Measurements from ENCODE around the gene COL12A1.

COL12A1 gene

GRCh38 chr6:75102301-75102700, 103.6 kb downstream of the COL12A1 start:
- H3K4me1 Mint-ChIP-seq (ENCODE audit: low read depth) = no peaks in the 10 kb centered on the region
- no peaks in the 10 kb centered on the region for H3K27me3 Mint-ChIP-seq
- intact Hi-C loops (cut with micrococcal nuclease) = no loop called here
- no peaks in the 10 kb centered on the region for H3K9me3 Mint-ChIP-seq
- H3K27ac Mint-ChIP-seq = no peak overlapping the region
- no peaks in the 10 kb centered on the region for H3K36me3 Mint-ChIP-seq (ENCODE audit: low read depth)
- H3K4me3 Mint-ChIP-seq = no peak overlapping the region

DNA sequence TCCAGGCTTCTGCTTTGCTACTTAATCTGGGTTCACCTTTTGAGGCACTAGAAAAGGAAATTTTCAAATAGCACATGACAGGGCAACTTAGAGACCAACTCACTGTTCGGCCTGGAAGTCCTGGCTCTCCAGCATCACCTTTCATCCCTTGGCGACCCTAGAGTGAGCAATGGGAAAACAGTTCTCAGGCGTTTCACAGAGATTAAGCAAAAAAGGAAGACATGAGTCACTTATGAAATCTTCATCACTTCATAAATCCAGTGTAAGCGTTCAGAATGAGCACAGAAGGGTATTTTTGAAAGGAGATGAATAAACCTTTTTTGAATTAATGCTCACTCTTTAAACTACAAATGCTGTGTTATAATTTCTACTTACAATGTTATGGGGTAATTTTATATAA, 104.0 kb downstream of the COL12A1 start:
- intact Hi-C loops (cut with micrococcal nuclease) = no loop called here
- no peak overlapping the region for H3K4me3 Mint-ChIP-seq
- no peak overlapping the region for H3K27ac Mint-ChIP-seq
- no peaks in the 10 kb centered on the region for H3K27me3 Mint-ChIP-seq
- H3K36me3 Mint-ChIP-seq (ENCODE audit: low read depth) = no peaks in the 10 kb centered on the region
- no peaks in the 10 kb centered on the region for H3K4me1 Mint-ChIP-seq (ENCODE audit: low read depth)
- H3K9me3 Mint-ChIP-seq = no peaks in the 10 kb centered on the region

- no peaks in the 10 kb centered on the region for H3K27me3 Mint-ChIP-seq
- intact Hi-C loops (cut with micrococcal nuclease) = no loop called here
- H3K4me3 Mint-ChIP-seq = no peak overlapping the region
- no peaks in the 10 kb centered on the region for H3K9me3 Mint-ChIP-seq
- H3K4me1 Mint-ChIP-seq (ENCODE audit: low read depth) = no peaks in the 10 kb centered on the region
- no peaks in the 10 kb centered on the region for H3K36me3 Mint-ChIP-seq (ENCODE audit: low read depth)
- H3K27ac Mint-ChIP-seq = no peak overlapping the region
Measured at GRCh38 chr6:75098709-75099108, 107.1 kb downstream of the COL12A1 start.

- Mint-ChIP-seq H3K4me1 (ENCODE audit: low read depth) (no peaks in the 10 kb centered on the region), H3K4me3 (no peak overlapping the region), H3K36me3 (ENCODE audit: low read depth) (no peaks in the 10 kb centered on the region), H3K27ac (no peak overlapping the region), H3K9me3 (no peaks in the 10 kb centered on the region), H3K27me3 (no peaks in the 10 kb centered on the region)
- intact Hi-C loops (cut with micrococcal nuclease) = no loop called here
Measured at GRCh38 chr6:75096966-75097365, 108.9 kb downstream of the COL12A1 start.

- Mint-ChIP-seq H3K27me3 (no peaks in the 10 kb centered on the region), H3K27ac (no peak overlapping the region), H3K4me1 (ENCODE audit: low read depth) (no peaks in the 10 kb centered on the region), H3K4me3 (no peak overlapping the region), H3K9me3 (no peaks in the 10 kb centered on the region), H3K36me3 (ENCODE audit: low read depth) (no peaks in the 10 kb centered on the region)
- intact Hi-C loops (cut with micrococcal nuclease) = no loop called here
Measured at GRCh38 chr6:75094614-75095200, 111.1 kb downstream of the COL12A1 start.

DNA sequence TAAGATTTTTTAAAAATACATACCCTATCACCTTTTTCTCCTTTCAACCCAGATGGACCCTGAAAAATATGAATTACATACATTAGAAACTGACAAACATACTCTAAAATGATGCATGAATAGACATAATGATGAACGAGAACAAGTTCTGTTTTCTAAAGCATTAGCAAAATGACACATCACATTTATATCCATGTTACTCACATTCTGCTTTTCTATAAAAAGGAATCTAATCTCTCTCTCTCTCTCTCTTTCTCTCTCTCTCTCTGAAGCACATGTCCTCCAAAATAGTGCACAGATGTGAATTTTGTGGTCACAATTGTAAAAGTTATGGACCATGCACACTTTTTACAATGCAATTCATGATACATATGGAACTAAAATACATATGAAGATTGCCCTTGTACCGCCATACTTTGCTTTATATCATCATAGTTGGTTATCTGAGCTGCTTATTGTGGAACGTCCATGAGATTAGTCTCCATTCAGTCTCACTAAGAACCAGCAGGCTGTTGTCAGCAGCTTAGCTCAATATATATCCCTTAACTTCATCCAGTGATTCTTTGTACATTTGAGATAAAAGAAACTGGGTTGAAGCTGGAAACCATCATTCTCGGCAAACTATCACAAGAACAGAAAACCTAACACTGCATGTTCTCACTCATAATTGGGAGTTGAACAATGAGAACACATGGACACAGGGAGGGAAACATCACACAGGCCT, 114.2 kb downstream of the COL12A1 start:
- no peaks in the 10 kb centered on the region for H3K36me3 Mint-ChIP-seq (ENCODE audit: low read depth)
- intact Hi-C loops (cut with micrococcal nuclease) = no loop called here
- no peaks in the 10 kb centered on the region for H3K27me3 Mint-ChIP-seq
- H3K27ac Mint-ChIP-seq = no peak overlapping the region
- H3K4me1 Mint-ChIP-seq (ENCODE audit: low read depth) = no peaks in the 10 kb centered on the region
- no peak overlapping the region for H3K4me3 Mint-ChIP-seq
- H3K9me3 Mint-ChIP-seq = no peaks in the 10 kb centered on the region

GRCh38 chr6:75090576-75090975, 115.3 kb downstream of the COL12A1 start:
- Mint-ChIP-seq H3K27me3 (peaks cover 3% of the 10 kb centered on the region), H3K4me3 (no peak overlapping the region), H3K4me1 (ENCODE audit: low read depth) (no peaks in the 10 kb centered on the region), H3K36me3 (ENCODE audit: low read depth) (no peaks in the 10 kb centered on the region), H3K9me3 (no peaks in the 10 kb centered on the region), H3K27ac (no peak overlapping the region)
- intact Hi-C loops (cut with micrococcal nuclease) = no loop called here

- H3K36me3 Mint-ChIP-seq (ENCODE audit: low read depth) = no peaks in the 10 kb centered on the region
Measured at GRCh38 chr6:75089921-75090320, 115.9 kb downstream of the COL12A1 start.

GRCh38 chr6:75089151-75089897, 116.5 kb downstream of the COL12A1 start:
- no peaks in the 10 kb centered on the region for H3K9me3 Mint-ChIP-seq
- H3K27ac Mint-ChIP-seq = no peak overlapping the region
- no peak overlapping the region for H3K4me3 Mint-ChIP-seq
- no peaks in the 10 kb centered on the region for H3K4me1 Mint-ChIP-seq (ENCODE audit: low read depth)
- H3K36me3 Mint-ChIP-seq (ENCODE audit: low read depth) = no peaks in the 10 kb centered on the region
- H3K27me3 Mint-ChIP-seq = peaks cover 15% of the 10 kb centered on the region
- intact Hi-C loops (cut with micrococcal nuclease) = no loop called here

More at GRCh38 chr6:75089921-75090320, 115.9 kb downstream of the COL12A1 start:
- peaks cover 10% of the 10 kb centered on the region for H3K27me3 Mint-ChIP-seq
- no peak overlapping the region for H3K27ac Mint-ChIP-seq
- H3K4me1 Mint-ChIP-seq (ENCODE audit: low read depth) = no peaks in the 10 kb centered on the region
- no peaks in the 10 kb centered on the region for H3K9me3 Mint-ChIP-seq
- intact Hi-C loops (cut with micrococcal nuclease) = no loop called here
- H3K4me3 Mint-ChIP-seq = no peak overlapping the region

DNA sequence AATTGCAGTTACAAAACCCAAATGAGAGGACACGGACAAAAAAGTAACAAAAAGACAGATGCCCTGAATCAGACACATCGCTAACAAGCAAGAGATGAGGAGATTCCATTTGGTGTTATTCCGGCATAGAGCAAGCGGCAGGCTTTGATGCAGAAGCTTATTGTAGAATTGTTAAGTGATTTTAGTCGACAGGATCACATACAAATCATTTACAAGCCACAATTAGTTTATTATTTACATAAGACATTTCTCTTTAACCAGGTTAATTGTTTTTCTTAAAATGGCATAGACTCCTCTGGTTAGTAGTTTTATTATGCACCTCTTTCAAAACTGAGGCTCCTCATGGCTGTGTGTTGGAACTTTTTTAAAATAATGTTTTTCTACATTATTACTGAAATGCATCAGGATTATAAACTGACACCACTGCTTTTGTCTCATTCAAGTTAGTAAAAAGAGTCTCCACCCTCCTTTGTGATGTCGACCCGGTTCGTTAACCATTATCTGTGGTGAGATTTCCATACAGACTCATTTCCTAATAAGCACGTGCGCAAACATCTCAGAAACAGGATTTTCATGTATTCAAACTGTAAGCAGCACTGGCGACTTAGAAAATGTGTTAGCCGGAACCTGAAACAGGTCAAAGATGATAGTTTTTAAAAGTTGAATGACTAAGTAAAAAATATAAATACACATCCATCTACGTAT, 119.8 kb downstream of the COL12A1 start:
- Mint-ChIP-seq H3K4me3 (no peak overlapping the region), H3K4me1 (ENCODE audit: low read depth) (no peaks in the 10 kb centered on the region), H3K9me3 (no peaks in the 10 kb centered on the region), H3K27me3 (peaks cover 19% of the 10 kb centered on the region), H3K36me3 (ENCODE audit: low read depth) (no peaks in the 10 kb centered on the region), H3K27ac (no peak overlapping the region)
- intact Hi-C loops (cut with micrococcal nuclease) = no loop called here

- no peaks in the 10 kb centered on the region for H3K4me1 Mint-ChIP-seq (ENCODE audit: low read depth)
- no peak overlapping the region for H3K27ac Mint-ChIP-seq
- H3K9me3 Mint-ChIP-seq = no peaks in the 10 kb centered on the region
- peaks cover 19% of the 10 kb centered on the region for H3K27me3 Mint-ChIP-seq
- intact Hi-C loops (cut with micrococcal nuclease) = no loop called here
- H3K36me3 Mint-ChIP-seq (ENCODE audit: low read depth) = no peaks in the 10 kb centered on the region
- no peak overlapping the region for H3K4me3 Mint-ChIP-seq
Measured at GRCh38 chr6:75084872-75085381, 120.9 kb downstream of the COL12A1 start.

- H3K36me3 Mint-ChIP-seq (ENCODE audit: low read depth) = no peaks in the 10 kb centered on the region
- no peak overlapping the region for H3K4me3 Mint-ChIP-seq
- H3K9me3 Mint-ChIP-seq = no peaks in the 10 kb centered on the region
- intact Hi-C loops (cut with micrococcal nuclease) = no loop called here
- H3K4me1 Mint-ChIP-seq (ENCODE audit: low read depth) = no peaks in the 10 kb centered on the region
- H3K27me3 Mint-ChIP-seq = peaks cover 19% of the 10 kb centered on the region
- no peak overlapping the region for H3K27ac Mint-ChIP-seq
Measured at GRCh38 chr6:75084018-75084417, 121.8 kb downstream of the COL12A1 start.

DNA sequence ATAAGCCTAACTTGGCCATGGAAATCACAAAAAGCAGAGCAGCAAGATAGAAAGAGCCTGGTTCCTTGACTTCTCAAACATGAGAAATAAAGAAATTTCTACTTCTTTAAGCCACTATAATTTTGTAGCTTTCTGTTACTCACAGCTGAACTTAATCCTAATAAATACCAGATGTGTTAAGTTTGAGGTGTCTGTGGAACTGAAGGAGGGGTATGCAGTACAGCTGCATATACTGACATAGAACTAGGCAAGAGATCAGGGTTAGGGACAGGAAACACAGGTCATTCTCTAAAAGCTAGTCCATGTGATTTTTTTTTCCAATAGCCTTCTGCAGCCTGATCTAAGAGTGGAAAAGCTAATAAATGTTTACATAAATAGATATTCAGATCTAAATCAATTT, 123.9 kb downstream of the COL12A1 start:
- Mint-ChIP-seq H3K27ac (no peak overlapping the region), H3K27me3 (peaks cover 19% of the 10 kb centered on the region), H3K4me3 (no peak overlapping the region), H3K36me3 (ENCODE audit: low read depth) (no peaks in the 10 kb centered on the region), H3K4me1 (ENCODE audit: low read depth) (no peaks in the 10 kb centered on the region), H3K9me3 (no peaks in the 10 kb centered on the region)
- intact Hi-C loops (cut with micrococcal nuclease) = no loop called here

DNA sequence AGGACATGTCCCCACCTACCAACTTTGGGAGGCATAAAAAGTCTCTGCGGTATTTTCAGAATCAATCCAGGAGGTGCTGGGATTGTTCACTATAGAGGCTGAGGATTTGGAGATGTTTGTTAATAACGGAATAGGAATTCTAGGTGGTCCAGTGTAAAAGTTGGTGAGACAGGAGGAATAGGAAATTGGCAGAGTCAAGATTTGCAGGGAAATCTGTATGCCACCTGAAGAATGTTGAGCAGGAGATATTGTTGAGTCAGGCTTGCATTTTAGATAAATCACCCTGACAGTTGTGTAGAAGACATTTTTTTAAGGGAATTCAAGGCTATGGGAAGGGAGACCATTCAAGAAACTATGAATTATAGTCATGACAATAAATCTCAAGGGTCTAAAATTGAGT, 124.8 kb downstream of the COL12A1 start:
- Mint-ChIP-seq H3K9me3 (no peaks in the 10 kb centered on the region), H3K27me3 (peaks cover 19% of the 10 kb centered on the region), H3K36me3 (ENCODE audit: low read depth) (no peaks in the 10 kb centered on the region), H3K4me1 (ENCODE audit: low read depth) (no peaks in the 10 kb centered on the region), H3K27ac (no peak overlapping the region), H3K4me3 (no peak overlapping the region)
- intact Hi-C loops (cut with micrococcal nuclease) = no loop called here

Measured in dendritic cell treated with granulocyte-macrophage colony-stimulating factor and Interleukin-4, amounts not matched to agents 40 ng/mL and 50 ng/mL, for 4 days (primary cell).